GM18951 (cell line): Measurements from ENCODE around the gene PDLIM7.

Experiments
- POLR2A ChIP-seq: IDR thresholded peaks from 4 replicates; pipeline ENCODE4 v1.6.1; 2011; ENCODE audit warnings: mild to moderate bottlenecking; ENCODE audit not compliant: insufficient read length, insufficient read depth; ENCODE audit errors: extremely low read depth
- in situ Hi-C: fragments of 300-500 bp; cut with MboI; formaldehyde crosslinking; loops from one replicate; pipeline ENCODE4 v1.12.0; 2022; ENCODE audit warnings: low sequenced_read_pairs, mixed read lengths, inconsistent platforms; ENCODE audit not compliant: unreplicated experiment

PDLIM7 gene

DNA sequence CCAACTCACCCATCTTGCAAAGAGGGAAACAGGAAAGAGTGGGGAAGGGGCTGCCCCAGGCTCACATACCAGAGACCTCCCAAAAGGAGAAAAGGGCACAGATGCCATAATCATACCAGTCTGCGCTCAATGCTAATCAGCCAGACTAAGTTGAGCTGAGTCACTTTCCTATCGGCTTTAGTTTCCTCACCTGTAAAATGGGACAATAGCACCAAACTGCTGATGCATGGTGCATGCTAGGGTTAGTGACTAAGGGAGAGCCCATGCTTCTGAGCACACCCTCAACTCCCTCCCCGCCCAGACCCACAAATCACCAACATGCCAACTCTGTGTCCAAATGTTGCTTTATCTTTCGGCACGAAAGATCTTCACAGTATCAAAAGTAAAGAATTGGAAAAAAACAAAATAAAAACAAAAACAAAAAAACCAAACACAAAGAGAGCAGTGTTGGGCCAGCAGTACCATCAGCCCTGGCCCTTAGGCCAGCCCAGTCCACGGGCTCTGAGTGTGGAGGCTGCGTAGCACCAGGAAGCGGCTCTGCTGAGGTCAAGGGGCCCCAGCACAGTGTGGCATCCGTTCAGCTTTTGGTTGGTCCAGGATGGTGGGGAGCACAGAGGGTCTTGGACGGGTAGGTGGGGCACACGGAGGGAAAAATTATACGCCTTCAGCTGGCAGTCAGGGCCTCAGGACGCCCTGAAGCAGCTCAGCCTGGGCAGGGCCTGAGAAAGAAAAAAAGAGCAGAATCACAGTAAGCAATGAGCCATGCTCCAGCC is 22.2 kb upstream of the PDLIM7 start:
- in situ Hi-C loops = no loop called here
- no peak for TF ChIP-seq POLR2A

DNA sequence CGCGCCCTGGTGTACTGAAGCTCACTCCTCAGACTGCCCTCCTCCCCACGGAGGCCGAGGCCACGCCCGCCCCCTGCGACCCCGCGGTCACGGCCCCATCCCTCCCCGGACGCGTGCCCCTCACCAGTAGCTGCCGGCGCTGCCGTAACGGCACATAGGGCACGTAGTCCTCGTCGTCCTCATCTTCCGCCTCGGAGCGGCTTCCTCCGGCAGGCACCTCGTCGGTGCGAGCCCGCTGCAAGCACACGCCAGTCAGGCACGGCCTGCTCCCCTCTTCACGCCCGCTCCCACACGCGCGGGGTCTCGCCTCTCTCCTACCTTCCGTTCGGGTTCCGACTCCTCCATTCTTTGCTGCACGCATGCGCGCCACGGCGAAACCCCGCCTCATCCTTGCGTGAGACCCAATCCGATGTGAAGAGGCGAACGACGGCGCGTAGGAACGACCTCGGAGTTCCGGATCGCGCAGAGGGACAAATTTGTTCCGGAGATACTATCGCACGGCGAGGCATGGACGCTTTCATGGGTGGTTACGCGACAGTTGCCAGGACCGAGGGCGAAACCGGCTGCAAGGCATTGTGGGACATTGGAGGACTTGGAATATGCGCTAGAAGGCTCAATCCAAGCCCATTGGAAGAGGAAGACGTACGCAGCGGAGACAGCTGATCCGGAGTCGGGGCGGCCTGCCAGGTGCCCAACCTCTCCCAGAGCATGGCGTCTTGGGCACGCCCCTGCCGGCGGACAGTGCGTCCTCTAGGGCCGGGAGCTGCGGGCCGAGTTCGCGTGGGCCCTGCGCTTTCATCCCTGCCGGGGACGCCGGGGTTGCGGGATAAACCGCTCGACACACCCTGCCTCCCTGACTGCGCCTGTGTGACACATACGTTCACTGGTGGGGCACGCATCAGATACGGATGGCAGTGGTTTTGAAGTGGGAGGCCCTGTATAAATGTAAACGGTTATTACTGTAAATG is 19.5 kb upstream of the PDLIM7 start, which contains the start of gene DDX41:
DDX41 (minus strand) TSS at position 361 of the 968 bp plus-strand sequence; CDS start at position 345, 16 bp downstream.
- TF ChIP-seq POLR2A = peak; percentile 82
- in situ Hi-C loops = no loop called here

GRCh38 chr5:177515580-177515979 is 18.2 kb upstream of the PDLIM7 start:
- in situ Hi-C loops = no loop called here
- TF ChIP-seq POLR2A = no peak

DNA sequence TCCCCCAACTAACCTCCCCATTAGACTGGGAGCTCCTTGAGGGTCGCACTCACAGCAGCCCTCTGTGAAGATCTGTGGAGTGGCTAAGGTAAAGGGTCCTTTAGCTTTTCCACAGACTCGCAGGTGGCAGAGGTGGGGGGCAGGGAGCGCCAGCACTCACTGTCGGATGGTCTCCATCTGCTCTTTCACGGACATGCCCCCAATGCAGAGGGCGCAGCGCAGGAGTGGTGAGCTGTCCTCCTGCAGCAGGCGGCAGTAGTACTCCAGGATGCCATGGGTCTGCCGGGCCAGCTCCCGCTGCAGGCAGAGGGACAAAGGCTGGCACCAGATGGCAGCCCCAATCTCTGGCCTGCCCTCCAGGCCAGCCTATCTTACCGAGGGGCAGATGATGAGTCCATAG is 17.1 kb upstream of the PDLIM7 start:
- TF ChIP-seq POLR2A = no peak
- in situ Hi-C loops = no loop called here

GRCh38 chr5:177513500-177513899 is 16.1 kb upstream of the PDLIM7 start:
- in situ Hi-C loops = no loop called here
- TF ChIP-seq POLR2A = no peak

- in situ Hi-C loops = no loop called here
These were observed 15.5 kb upstream of the PDLIM7 start for GRCh38 chr5:177512736-177513380.

DNA sequence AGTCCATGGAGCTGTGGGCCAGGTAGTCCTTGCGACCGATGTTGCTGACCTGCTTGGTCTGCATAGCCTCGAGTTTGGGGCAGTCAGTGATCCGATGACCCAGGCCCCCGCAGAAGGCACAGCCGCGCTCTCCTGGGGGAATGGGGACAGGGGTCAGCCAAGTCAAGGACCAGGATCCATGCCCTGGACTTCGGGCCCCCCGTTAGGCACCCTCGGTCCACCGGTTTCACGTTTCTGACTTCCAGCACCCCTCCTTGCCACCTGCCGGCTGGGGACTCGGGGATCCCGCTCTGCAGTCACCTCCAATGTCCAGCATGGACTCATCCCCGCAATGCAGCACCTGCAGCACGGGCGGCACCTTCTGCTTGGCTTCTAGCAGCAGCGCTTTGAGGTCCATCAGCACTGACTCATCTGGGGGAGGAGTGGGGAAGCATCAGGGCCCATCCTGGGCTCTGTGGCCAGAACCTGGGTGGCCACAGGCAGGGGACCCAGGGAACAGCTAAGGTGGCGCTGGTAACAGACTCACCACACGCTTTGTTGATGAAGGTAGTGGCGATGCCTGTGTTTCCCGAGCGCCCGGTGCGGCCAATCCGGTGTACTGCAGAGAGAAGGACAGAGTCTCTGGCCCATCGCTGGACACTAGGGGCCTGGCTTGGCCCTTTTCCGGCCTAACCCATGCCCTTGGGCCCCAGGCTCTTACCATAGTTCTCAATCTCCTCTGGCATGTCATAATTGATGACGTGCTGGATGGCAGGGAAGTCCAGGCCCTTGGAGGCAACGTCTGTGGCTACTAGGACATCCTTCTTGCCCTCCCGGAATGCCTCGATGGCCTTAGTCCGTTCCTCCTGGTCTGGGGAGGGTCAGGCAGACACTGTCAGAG is 14.6 kb upstream of the PDLIM7 start:
- no peak for TF ChIP-seq POLR2A
- in situ Hi-C loops = no loop called here

More at GRCh38 chr5:177512736-177513380, 15.5 kb upstream of the PDLIM7 start:
- no peak for TF ChIP-seq POLR2A

GRCh38 chr5:177511181-177511580 is 13.8 kb upstream of the PDLIM7 start:
- no peak for TF ChIP-seq POLR2A
- in situ Hi-C loops = no loop called here

GRCh38 chr5:177510567-177511053 is 13.2 kb upstream of the PDLIM7 start:
- in situ Hi-C loops = no loop called here
- TF ChIP-seq POLR2A = peak; percentile 53

GRCh38 chr5:177509991-177510566 is 12.7 kb upstream of the PDLIM7 start:
- peak; percentile 6 for TF ChIP-seq POLR2A
- in situ Hi-C loops = no loop called here

DNA sequence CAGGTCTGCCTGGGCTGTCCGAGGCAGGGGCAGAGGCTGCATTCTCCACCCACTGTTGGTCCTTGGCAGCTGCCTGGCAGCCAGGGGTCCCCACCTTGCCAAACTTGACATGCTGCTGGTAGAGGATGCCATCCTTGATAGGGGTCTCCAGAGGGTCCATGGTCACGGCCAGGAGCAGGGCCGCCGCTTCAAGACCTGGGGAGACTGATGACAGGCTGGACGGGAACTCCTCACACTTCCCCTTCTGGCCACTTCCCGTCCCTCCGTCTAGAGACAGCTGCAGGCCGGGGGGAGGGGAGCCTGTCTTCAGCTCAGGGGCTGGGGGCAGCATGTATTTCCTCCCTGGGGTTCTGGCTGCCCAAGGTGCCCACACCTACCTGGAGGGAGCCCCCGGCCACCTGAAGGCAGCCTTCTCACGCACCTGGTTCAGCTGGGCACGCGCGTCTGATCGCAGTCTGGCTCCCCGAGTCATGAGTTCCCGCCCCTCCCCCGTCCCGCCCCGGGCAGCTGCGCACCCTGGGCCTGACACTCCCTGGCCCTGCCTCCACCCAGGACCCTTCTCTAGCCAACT is 12.1 kb upstream of the PDLIM7 start, which contains the start of gene DOK3:
DOK3 (minus strand) TSS at position 446 of the 571 bp plus-strand sequence; CDS start at position 160, 286 bp downstream.
- in situ Hi-C loops = no loop called here
- TF ChIP-seq POLR2A = peak; percentile 35
